ENCODE data around the gene KRT16. TPM values are rescaled to one million over a fixed set of nuclear protein-coding genes. Genes with fewer than 3 reads are reported as not detected.
"Not testable (repeated sequence)": the region's sequence is repeated elsewhere in the genome, so short reads cannot be mapped to it uniquely, and the experiment has no call there.

Gene KRT16
- polyA plus RNA-seq, 1 experiment = not detected

GRCh38 chr17:41621916-41622315 lies 9.3 kb upstream of the KRT16 start:
- Histone ChIP-seq H3K27me3 (ENCODE audit: control insufficient read depth, insufficient read depth, low read length) (peaks cover 9% of the 10 kb centered on the region), H3K27ac (ENCODE audit: low read depth, low read length) (no peak overlapping the region), H3K9me3 (ENCODE audit: control insufficient read depth, insufficient read depth, low read length) (no peaks in the 10 kb centered on the region), H3K4me3 (ENCODE audit: low read depth, low read length) (no peak overlapping the region)
- CTCF ChIA-PET = interaction anchor here (1.4 to 1.6 kb wide), 2 partner anchors 27 to 73 kb away, joined by 5 to 9 read pairs; no protein-coding TSS in a partner anchor
- POLR2A ChIA-PET = no interaction called here
- DNase-seq (ENCODE audit: low read depth, low spot score) = no peak
- no peak for TF ChIP-seq CTCF (IDR thresholded peaks at IDR 0.05; ENCODE audit: low read depth, low read length)

- POLR2A ChIA-PET; H3K4me3 ChIP-seq (ENCODE audit: low read depth, low read length); H3K9me3 ChIP-seq (ENCODE audit: control insufficient read depth, insufficient read depth, low read length); DNase-seq (ENCODE audit: low read depth, low spot score); H3K27ac ChIP-seq (ENCODE audit: low read depth, low read length): not testable (repeated sequence)
- CTCF ChIA-PET = interaction anchor here (1.4 to 1.6 kb wide), 2 partner anchors 27 to 72 kb away, joined by 5 to 9 read pairs; no protein-coding TSS in a partner anchor
- peaks cover 12% of the 10 kb centered on the region for H3K27me3 ChIP-seq (ENCODE audit: control insufficient read depth, insufficient read depth, low read length)
Observed at GRCh38 chr17:41621435-41621817, 8.9 kb upstream of the KRT16 start.

- ChIA-PET CTCF (interaction anchor here (0.8 to 1.6 kb wide), 3 partner anchors 28 to 72 kb away, joined by 3 to 9 read pairs (median 5); no protein-coding TSS in a partner anchor), POLR2A (no interaction called here)
- Histone ChIP-seq H3K4me3 (ENCODE audit: low read depth, low read length) (no peak overlapping the region), H3K9me3 (ENCODE audit: control insufficient read depth, insufficient read depth, low read length) (no peaks in the 10 kb centered on the region), H3K27me3 (ENCODE audit: control insufficient read depth, insufficient read depth, low read length) (peaks cover 12% of the 10 kb centered on the region), H3K27ac (ENCODE audit: low read depth, low read length) (no peak overlapping the region)
- no peak for DNase-seq (ENCODE audit: low read depth, low spot score)
- TF ChIP-seq CTCF (IDR thresholded peaks at IDR 0.05; ENCODE audit: low read depth, low read length) = no peak
Observed at GRCh38 chr17:41620583-41621434, 8.2 kb upstream of the KRT16 start.

GRCh38 chr17:41619927-41620582 lies 7.5 kb upstream of the KRT16 start:
- H3K9me3 ChIP-seq (ENCODE audit: control insufficient read depth, insufficient read depth, low read length); POLR2A ChIA-PET; H3K27ac ChIP-seq (ENCODE audit: low read depth, low read length); DNase-seq (ENCODE audit: low read depth, low spot score); H3K4me3 ChIP-seq (ENCODE audit: low read depth, low read length): not testable (repeated sequence)
- CTCF ChIA-PET = interaction anchor here (0.8 to 1.6 kb wide), 2 partner anchors 29 to 71 kb away, joined by 3 to 9 read pairs; no protein-coding TSS in a partner anchor
- H3K27me3 ChIP-seq (ENCODE audit: control insufficient read depth, insufficient read depth, low read length) = peaks cover 12% of the 10 kb centered on the region

- POLR2A ChIA-PET = no interaction called here
- peaks cover 16% of the 10 kb centered on the region for H3K27me3 ChIP-seq (ENCODE audit: control insufficient read depth, insufficient read depth, low read length)
- H3K9me3 ChIP-seq (ENCODE audit: control insufficient read depth, insufficient read depth, low read length) = no peaks in the 10 kb centered on the region
- CTCF ChIA-PET = no interaction called here
- no peak for DNase-seq (ENCODE audit: low read depth, low spot score)
- H3K27ac ChIP-seq (ENCODE audit: low read depth, low read length) = no peak overlapping the region
- TF ChIP-seq CTCF (IDR thresholded peaks at IDR 0.05; ENCODE audit: low read depth, low read length) = no peak
- no peak overlapping the region for H3K4me3 ChIP-seq (ENCODE audit: low read depth, low read length)
Observed at GRCh38 chr17:41619036-41619926, 6.7 kb upstream of the KRT16 start.
